ENCODE results near the gene NTSR1.

The NTSR1 gene

DNA sequence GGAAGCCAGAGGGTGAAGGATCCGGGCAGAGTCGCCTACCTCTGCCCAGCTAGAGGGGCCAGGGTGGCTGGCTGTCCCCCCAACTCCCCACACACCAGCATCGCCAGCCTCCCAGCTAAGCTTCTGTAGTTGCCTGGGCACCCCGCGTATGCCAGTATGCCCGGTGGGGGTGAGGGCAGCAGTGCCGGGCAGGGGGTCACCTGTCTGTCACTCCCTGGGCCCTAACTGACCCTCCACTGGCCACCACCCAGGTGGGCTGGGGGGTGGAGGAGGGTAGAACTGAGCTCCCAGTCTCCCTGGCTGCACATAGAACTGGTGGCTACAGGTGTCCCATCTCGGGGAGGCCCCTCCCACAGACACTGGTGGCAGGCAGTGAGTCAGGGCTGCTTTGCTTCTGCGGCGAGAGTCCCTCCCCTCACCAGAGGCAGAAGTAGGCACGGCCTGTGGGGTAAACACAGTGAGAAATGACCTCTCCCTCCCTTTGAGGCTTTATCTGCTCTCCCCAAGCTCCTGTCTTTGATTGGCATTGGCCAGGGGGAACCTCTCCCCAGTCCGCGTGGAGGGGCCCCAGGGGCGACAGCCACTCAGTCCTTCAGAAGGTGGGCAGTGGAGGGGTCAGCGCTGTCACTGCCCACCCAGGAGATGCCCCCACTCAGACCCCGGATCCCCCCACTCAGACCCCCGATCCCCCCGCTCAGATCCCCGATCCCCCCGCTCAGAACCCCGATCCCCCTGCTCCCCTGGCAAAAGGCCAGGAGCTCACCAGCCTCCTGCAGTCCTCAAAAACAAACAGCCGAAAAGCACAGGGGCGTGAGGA lies 2.5 kb downstream of the NTSR1 start:
- DNase-seq = no peak

DNA sequence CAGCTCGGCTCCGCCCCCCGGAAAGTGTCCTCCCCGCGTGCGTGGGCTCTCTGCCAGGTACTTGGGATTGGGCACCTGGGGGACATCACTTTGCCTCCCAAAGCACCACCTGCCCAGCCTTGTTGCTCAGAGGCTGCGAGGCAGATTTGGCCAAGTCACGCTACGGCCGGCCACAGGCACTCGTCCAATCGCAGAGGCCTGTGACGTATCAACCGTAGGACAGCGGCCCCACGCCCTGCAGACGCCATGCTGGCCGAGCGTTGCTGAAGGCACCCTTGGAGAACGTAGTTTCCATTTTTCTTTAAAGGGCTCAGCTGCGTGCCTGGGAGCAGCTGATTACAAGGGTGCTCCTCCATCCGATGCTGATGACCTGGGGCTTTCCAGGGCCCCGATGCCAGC lies 3.1 kb downstream of the NTSR1 start:
- no peak for DNase-seq

DNA sequence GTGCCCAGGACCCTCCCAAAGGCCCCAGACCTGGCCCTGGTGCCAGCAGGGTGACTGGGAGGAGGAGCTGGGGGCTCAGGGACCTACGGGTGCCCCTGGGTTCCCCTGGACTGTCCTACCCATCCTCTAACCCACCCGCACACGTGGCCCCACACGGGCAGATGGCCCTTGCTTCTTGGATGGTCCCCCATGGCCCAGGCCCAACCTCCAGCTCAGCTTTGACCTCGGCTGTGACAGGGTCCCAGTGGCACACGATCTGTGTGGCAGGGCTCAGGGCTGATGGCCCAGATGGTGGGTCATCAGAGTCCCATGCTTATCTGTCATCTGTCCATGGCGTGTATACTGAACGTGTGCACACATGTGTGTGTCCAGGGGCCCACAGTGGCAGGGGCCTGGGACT lies 4.0 kb downstream of the NTSR1 start:
- DNase-seq = no peak

GRCh38 chr20:62714006-62714405 lies 5.4 kb downstream of the NTSR1 start:
- DNase-seq = no peak

GRCh38 chr20:62714799-62715198 lies 6.2 kb downstream of the NTSR1 start:
- DNase-seq = no peak

DNA sequence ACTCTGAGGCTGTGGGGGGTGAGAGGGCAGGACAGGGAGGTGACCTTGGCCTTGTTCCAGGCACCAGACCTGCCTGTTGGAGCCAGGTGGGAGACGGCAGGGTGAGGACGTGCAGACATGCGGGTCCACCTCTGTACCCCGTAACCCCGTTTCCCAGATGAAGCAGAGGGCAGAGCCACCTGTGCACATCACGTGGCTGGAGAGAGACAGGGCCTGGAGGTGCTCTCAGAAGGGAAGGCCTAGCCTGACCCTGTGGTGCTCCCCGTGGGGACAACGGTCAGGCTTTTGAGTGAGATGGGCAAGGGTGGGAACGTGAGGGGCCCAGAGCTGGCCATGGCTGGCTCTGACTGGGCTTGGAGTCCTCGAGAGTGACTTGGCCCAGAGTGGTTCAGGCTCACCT lies 6.6 kb downstream of the NTSR1 start:
- no peak for DNase-seq

DNA sequence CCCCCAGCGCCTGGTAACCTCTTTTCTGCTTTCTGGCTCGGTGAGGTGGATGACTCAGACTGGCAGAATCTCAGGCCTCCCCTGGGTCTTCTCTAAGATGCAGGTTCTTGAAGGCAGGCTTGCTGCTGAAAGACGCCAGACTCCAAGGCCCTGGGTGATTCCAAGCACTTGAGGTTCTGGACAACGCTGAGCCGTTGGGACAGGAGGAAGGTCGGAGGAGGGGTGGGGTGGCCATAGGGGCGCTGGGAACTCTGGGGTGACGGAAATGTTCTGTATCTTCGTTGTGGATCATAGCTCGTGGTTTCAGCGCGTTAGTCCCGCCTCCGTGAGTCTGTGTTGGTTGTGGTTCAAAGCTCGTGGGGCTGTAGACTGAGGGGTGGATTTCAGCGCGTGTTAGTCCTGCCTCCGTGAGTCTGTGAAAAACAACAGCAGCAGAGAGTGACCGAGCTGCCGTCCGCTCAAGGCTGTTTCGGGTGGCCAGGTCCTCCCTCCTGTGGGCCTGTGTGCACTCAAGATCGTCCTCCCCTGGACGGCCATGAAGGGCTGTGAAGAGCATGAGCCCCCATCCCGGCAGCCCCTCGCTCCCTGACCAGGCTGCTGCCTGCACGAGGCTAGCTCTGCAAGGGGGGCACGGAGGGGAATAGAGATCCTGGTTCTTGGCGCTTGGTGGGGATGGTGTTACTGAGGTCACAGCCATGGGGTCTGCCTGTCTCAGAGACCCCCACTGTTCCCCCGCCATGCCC lies 7.7 kb downstream of the NTSR1 start:
- no peak for DNase-seq

DNA sequence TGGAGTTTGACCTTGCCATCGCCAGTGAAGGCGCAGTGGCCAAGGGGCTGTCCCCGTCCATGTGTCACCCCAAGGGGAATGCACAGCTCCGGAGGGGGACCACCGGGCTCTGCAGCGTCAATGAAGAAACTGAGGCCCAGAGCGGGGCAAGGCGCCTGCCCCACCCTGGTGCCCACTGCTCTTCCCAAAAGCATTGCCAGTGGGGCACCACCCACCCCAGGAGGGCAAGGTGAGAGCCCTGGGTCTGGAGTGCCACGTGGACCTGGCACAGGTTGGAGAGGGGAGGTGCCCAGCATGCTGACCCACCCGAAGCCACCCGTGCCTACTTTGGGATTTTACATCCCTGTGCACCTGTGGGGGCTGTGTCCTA lies 8.3 kb downstream of the NTSR1 start:
- DNase-seq = no peak

DNA sequence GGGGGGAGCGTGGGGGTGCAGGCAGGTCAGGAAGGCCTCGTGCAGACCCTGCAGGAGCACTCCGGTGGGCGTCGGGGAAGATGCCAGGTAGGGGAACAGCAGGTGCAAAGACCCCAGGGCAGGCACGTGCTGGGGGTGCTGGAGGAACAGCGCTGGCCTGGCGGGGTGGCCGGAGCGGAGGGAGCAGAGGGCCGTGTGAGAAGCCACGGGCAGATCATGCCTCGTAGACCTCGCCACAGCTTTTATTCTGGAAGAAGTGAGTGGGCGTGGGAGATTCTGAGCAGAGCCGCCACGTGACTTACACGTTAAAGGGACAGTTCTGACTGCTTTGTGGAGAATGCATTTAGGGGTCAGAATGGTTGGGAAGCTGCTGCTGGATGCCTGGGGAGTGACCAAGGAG lies 9.3 kb downstream of the NTSR1 start:
- no peak for DNase-seq

GRCh38 chr20:62718546-62718945 lies 9.9 kb downstream of the NTSR1 start:
- no peak for DNase-seq

DNA sequence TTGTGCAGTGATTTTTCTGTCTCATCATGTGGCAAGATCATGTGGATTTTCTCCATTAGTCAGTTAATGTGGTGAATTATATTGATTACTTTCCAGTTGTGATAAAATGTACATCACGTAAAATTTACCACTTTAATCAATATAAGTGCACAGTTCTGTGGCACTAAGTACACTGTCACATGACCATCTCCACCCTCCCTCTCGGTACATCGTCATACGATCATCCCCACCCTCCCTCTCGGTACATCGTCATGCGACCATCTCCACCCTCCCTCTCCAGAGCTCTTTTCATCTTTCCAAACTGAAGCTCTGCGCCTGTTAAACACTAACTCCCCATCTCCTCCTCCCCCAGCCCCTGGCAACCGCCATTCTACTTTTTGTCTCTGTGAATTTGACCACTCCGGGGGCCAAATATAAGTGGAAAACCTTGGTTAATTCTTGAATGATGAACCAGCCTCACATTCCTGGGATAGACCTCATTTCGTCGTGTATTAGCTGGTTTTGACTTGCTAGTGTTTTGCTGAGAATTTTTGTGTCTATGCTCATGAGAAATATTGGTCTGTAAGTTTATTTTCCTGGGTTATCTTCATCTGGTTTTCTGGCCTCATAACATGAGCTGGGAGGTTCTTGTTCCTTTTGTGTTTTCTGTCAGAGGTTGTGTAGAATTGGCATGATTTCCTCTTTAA lies 10.8 kb downstream of the NTSR1 start:
- no peak for DNase-seq

DNA sequence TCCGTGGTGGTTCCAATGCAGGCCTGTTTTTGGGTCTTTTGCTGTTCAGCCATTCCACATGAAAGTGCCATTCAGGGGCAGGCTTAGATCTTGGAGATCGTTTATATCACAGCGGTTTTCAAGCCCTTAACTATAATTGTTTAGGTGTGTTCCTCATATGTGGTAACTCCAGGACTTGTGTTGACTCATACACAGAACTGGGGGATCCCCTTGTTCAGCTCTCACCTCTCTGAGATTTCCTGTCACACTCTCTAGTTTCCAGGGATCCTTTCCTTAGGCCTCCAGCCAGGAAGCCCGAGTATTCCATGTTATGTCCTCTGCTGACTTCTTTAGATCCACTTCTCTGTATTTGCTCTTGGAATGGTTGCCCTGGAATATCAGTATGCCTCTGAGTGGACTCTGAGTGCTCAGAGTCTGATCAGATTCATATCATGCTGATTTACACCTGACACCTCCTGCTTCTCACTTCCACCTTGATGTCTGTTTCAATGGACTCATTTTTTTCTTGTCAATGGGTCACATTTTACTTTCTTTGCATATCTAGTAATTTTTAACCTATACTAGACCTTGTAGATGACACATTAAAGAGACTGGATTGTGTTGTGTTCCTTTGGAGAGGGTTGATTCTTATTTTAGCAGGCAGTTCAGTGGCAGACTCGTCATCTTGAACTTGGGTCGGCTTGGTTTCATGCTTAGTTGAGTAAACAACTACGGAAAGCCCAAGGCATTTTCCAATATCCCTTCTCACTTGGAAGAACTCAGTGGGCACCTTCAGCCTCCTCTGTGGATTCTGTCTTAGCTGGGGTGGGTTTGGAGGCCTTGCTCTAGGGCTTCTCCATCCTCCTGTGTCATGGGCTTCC lies 13.1 kb downstream of the NTSR1 start:
- DNase-seq = no peak

DNA sequence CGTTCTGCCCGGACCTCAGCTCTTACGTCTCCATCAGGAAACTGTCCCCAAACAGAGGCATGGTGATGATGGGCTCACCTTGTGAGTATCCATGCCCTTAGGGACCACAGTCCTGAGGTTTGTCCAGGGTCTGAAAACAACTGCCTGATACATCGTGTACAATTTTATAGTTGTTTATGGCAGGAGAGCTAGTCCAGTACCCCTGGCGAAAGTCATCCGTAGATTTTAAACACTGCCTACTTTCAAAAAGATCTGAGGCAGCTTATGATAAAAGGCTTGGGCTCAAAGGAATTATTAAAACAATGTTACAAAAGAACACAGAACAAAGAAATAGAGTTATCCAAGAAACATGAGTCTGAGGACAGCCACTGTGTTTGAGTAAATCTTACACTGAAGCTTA lies 14.0 kb downstream of the NTSR1 start:
- no peak for DNase-seq

GRCh38 chr20:62723351-62723750 lies 14.7 kb downstream of the NTSR1 start:
- no peak for DNase-seq

GRCh38 chr20:62723768-62724450 lies 15.3 kb downstream of the NTSR1 start:
- no peak for DNase-seq

DNA sequence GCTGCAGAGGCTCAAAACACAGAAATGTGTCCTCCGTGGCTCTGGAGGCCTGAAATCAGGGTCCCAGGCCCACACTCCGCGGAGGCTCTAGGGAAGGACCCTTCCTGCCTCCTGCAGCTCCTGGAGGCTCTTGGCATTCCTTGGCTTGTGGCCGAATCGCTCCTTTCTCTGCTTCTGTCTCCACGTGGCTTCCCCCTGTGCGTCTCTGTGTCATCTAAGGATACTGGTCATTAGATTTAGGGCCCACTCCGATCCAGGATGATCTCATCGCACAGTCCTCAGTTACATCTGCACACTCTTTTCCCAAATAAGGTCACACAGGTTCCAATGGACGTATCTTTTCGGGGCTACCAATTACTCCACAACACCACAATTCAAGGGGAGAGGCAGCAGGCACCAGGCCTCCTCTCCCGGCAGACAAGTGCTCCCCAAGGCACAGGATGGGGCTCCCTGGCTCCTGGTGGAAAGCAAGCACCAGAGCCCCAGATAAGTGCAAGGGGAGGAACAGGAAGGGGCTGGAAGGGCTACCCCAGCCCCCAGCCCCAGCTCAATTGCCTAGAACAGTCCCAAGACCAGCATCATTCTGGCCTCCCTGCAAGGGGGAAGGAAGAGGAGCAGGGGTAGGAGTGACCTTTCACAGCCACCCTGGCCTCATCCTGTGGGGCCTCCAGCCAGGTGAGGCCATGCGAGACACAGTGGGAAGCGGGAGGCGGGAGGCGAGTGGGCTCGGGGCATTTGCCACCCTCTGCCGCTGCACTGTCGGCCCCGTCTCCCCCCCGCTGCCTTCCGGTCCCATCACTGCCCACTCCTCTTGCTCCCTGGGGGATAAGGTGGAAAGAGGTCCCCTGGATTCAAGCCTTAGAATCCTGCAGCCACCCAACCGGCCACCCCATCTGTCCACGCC lies 16.3 kb downstream of the NTSR1 start:
- no peak for DNase-seq

DNA sequence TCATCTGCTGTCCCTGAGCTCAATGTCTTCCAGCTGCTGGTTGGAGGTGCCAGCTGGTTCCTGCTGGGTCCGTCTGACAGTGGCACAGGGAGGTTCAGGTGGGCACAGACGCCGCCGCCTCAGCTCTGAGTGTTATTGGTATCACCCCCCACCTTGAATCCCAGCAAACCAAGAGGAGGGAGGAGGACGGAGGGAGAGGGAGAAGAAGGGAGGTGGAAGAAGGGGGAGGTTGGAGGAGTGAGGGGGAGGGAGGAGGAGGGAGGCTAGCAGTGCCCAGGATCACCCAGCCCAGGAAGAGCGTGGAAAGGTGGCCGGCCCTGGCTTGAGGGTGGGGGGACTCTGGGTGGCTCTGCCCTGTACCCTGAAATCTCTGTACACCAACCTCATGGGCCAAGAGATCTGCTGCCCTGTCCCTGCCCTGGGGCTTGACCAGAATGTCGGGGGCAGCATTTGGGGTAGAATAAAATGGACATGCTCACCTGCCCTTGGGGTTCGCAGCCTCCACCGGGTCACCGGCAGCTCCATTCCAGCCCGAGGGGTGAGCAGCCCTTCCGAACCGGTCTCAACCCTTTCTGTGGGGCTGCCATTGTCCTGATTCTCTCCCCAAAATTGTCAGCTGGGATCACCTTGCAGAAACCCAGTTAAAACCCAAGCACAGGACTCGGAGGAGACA lies 17.1 kb downstream of the NTSR1 start:
- no peak for DNase-seq

GRCh38 chr20:62726276-62726675 lies 17.6 kb downstream of the NTSR1 start:
- no peak for DNase-seq

DNA sequence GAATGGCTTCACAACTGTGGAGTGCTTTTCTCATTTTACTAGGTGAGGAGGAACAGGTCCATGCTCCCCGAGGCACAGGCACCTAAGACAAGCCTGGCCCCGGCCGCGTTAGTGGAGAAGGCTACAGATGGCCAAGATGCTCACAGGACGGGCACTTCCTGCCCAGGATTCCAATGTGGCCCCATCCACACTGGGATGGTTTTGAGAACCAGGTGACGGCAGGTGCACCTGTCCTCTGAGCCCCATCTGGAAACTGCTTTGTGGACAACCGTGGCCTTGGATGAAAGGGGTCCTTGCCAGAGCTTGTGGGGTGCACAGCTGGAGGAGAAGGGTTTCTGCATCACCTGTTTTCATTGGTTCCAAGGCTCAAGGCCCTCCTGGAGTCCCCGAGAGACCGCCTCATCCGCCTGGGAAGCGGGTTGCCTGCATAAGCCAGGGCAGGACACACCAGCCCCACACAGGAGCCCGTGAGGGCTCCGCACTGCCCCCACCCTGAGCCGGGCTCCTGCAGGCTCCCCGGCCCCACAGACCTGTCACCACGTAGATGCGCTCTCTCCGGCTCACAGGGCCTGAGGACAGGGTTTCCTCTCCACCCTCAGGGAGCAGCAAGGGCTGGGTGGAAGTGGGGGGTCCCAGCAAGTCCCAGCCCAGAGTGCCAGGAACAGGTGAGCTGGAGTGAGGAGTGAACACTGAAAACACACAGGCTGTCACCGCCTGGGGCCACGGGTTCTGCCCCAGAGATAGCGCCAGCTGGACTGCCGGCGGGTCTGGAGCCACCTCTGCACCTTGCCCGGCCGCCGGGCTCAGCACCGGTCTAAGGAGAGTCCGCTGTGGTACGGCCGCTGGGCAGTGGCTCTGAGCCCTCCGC lies 18.3 kb downstream of the NTSR1 start:
- no peak for DNase-seq

GRCh38 chr20:62727584-62728027 lies 19.0 kb downstream of the NTSR1 start:
- DNase-seq = no peak

All from NCI-H510A treated with DMSO at 0.1 percent for 48 hours (cell line).